Activated CD8-positive, alpha-beta memory T cell treated with anti-CD3 and anti-CD28 coated beads for 48 hours (primary cell): ENCODE results near the gene APAF1.
"Not testable (repeated sequence)": the region's sequence is repeated elsewhere in the genome, so short reads cannot be mapped to it uniquely, and the experiment has no call there.

Source experiments
- DNase-seq, 3 experiments: peaks; one replicate each; pipeline ENCODE4 v3.0.0-alpha.2; 2020; ENCODE audit warnings: low read depth in 2 of 3, low spot score in 2 of 3

APAF1 gene

DNA sequence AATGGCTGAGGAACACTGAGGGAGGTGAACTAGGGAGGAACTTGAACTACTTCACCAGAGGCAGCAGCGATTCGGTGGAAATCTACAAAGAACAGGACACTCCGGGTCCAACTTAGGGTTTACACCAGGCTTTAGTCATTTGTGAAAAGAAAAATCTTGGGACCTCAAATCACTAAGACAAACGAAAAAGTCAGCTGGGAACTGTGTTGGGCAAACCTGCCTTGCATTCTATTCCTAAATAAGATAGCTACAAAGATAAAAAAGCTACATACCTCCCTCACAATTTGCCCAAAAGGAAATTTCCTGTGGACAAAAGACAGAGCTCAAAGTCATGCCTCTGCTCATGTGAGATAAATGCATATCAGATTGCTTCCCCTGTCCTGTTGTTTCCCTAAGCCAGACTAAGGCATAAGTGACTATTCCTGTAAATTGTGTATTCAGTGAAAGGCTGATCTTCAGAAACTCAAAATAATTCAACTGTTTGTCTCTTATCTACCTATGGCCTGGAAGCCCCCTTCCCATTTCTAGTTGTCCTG lies 106.6 kb downstream of the APAF1 start:
- no peak for DNase-seq

DNA sequence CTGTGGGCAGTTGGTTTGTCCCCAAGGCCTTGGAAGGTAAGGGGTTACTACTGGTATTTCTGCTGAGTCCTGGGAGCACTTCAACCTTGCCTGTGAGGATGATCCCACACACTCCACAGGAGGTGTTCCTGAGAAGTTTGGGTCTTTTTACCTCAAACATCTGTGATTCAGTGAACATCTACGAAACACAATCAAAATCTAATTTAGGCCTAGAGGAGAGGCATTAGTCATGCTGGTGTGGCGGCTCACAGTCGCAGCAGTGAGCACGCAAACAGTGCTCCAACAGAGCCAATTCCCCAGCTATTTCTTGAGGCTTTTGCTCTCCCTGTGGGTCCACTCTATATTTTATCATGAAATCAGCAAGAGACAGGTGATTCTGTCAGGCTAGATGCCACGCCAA lies 107.6 kb downstream of the APAF1 start:
- no peak for DNase-seq

DNA sequence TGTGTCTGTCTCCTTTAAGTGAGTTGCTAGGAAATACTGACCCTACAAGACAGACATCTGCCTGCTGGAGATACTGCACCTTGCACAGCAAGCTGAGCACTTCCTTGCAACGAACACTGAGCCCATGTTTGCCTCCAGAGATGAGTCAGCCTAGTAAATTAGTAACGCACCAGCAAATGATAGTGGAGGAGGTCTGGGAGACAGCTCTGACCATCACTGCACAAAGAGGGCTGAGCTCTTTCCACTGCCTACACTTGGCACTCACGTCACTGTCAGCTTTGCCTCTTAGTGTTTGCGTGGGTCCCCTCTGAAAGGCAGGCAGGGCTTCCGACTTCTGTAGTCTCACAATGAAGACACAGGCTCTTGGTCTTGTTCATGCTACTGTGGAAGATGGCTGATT lies 109.0 kb downstream of the APAF1 start:
- DNase-seq, result no peak

DNA sequence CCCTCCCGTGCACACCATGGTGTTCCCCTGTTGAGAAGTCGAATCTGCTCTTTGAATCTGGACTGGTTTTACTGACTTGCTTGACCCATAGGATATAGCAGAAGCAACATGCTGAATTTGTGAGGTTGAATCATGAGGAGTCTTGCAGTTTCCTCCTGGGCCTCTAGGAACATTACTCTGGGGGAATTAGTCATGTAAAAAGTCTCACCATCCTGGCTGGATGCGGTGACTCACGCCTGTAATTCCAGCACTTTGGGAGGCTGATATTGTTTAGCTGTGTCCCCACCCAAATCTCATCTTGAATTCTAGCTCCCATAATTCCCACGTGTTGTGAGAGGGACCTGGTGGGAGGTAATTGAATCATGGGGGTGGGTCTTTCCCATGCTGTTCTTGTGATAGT lies 110.8 kb downstream of the APAF1 start:
- DNase-seq, result not testable (repeated sequence)

DNA sequence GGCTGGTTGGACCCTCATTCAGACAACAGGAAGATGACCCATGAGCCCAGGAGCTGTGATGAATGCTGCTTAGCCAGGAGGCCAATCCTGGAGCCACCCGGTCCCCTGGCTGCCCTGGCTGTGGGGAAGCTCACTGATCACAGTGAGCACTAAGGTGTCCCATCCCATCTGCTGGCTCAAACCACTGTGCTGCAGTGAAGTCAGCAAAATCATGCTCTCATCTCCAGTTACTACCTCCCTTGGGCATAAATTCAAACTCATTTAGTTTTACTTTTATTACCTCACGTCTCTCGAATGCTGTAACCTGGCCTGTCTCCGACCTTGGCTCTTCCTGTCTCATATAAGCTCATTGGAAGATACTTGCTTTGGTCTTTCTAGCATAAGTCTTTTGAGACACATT lies 112.4 kb downstream of the APAF1 start:
- DNase-seq, result no peak

DNA sequence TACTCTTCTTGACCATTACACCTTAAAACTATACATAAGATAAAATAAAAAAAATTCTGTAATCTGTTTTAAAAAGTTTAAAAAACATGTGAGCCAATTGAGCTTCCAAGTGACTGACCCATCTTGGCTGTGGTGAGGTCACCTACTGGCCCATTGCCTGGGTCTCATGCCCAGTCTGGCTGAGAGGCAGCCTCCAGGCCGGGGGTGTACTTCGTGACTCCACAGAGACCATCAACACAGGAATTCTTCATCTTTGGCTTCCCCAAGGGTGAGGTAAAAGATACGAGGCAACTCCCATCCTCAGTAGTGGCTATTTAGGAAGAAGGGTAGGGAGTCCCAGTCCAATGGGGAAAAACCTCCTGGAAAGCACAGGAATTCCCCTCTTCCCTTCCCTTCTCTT lies 113.2 kb downstream of the APAF1 start:
- DNase-seq, result no peak

DNA sequence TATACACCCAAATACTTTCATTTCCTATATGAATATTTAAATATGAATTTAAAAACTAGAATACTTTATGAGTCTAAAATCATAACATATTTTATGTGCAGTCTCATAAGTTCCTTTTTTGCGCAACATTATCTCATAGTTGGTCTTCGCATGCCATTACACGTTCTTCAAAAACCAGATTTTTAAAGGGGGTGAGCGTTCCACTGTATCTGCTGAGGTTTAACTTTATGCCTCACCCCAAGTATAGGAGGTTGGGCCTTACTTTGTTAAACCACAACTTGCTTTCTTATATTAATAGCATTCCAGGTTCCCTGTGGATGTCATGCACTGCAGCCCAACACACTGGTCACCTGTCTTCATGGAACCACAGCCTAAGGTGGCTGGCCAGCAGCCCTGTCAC lies 118.6 kb downstream of the APAF1 start:
- no peak for DNase-seq

DNA sequence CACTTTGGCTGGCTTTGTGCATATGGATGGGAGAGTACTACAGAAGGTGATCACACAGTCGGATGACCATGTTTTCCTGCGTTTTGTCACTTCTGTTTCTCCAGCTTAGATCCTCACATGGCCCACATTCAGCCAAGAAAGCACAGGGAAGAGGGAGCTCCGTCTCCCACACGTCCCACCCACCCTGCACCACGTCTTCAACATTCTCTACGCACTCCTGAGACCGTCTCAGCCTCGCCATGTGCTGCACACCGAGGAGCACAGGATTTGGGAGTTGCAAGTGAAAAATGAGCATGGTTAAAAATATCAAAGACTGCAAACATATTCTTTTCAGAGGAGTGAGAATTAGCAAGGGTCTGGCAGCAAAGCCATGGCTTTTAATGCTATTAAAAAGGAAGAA lies 122.2 kb downstream of the APAF1 start:
- no peak for DNase-seq

DNA sequence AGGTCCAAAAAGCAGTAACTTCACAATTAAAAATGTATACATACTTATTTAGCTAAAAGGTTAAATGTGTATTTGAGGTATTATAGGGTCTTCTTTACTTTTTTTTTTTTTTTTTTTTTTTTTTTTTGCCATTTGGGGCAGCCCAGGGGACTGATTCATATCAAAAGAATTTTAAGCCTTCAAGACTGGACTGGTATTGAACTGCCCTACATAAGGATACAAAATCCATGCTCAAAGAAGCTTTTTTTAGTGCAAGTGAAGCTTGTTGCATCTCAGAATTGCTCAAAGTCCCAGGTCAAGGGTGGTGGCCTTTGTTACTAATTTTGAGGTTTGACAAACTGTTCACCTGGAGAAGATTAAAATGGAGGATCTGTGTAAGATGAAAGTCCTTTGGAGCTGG lies 124.0 kb downstream of the APAF1 start:
- DNase-seq, result no peak

DNA sequence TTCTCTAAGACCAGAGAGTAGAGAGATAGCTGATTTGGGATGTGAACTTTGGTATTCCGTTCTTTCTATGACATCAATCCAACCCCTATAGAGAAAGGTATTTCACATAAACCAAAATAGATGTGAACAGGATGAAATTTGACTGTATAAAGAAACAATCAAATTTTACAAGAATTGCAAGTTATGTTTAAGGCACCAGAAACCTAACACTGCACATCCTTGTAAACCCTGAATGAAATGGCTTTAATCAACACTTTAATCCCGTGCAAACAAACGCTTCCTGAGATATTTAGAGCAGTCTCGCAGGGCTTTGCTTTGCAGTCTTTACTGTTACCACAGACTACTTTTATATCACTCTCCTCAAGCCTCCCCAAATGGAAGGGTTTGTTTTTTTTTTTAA lies 125.1 kb downstream of the APAF1 start:
- DNase-seq, result no peak

DNA sequence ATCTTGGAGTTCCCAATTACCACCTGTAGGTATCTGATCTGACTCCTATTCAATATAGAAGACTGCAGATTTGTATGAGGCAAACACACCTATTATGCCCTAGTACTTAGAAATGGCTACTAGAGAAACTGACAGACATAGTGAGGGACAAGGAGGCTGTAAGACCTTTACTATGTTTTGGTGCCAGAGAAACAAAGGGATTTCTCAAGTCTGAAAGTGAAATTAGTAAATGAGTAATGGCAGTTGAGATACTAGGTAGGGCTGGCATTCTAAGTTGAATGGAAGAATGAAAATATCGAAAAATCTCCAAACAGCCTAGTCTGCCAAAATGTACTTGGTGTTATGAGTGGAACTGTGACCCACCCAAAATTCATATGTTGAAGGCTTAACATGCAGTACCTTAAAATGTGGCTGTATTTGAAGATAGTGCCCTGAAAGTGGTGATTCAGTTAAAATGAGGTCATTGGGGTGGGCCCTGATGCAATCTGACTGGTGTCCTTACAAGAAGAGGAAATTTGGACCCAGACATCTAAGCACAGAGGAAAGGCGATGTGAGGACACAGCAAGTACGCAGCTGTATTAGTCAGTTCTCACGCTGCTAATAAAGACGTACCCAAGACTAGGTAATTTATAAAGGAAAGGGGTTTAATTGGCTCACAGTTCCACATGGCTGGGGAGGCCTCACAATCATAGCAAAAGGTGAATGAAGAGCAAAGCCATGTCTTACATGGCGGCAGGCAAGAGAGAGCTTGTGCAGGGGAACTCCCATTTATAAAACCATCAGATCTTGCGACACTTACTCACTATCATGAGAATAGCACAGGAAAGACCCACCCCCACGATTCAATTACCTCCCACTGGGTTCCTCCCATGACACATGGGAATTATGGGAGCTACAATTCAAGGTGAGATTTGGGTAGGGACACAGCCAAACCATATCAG lies 127.0 kb downstream of the APAF1 start:
- no peak for DNase-seq

DNA sequence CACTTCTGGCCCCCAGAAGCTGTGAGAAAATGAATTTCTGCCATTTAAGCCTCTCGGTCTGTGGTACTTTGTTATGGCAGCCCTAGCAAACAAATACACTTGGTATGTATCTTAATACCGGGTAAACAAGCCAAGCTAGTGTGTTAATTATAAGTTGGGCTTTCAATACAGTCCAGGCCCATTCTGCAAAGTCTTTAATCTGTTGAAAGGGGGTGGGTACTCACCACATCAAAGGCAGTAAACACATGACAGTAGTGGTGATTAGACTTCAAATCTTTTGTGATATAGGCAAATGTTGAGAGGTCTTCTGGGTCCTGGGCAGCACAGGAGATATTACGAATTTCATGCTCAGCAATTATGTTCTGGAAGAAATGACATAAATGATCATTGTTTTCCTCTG lies 127.7 kb downstream of the APAF1 start:
- no peak for DNase-seq

DNA sequence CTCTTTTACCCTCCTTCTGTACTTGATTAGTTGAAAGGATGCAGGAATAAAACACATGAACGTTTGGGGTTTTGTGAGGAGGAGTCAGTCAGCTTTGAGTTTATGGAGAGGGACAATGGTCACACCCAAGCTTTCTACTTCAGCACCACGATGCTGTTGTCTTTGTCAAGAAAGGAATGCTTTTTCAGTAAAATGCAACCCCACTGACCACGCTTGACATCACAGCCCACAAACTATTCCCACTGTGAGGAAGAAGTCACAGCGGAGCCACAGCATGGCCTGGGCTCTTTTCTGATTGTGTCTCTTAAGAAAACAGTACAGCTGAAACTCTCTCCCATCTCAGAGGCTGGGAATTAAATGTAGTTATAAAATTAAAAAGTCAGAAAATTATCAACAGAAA lies 135.2 kb downstream of the APAF1 start:
- DNase-seq, result no peak

DNA sequence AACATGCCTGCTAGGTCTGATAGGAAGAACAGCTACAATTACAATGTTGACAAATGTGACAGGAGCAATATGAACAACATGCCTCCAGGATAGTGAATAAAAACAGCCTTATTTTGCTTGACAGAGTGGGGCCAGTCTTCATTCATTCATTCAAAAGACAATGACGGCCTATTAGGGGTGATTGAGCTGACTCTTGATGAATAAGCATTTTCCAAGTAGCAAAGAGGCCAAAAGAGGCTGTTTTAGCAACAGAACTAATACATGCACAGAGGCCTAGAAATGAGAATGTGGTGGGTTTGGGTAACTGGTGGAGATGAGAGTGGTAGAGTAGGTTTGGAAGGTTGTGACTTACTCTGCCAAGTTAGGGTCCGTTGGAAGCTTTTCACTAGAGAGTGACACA lies 138.3 kb downstream of the APAF1 start:
- no peak for DNase-seq
